DOHH2 (cell line): ENCODE results near the gene NOL9.

Experiments
- CTCF ChIP-seq: fragments of 200-600 bp; sonication (generic); IDR thresholded peaks from one replicate; pipeline ENCODE4 v1.5.1; 2014; ENCODE audit warnings: antibody characterized with exemption, mild to moderate bottlenecking, low read depth, low read length; ENCODE audit not compliant: poor library complexity, severe bottlenecking
- EZH2phosphoT487 ChIP-seq: fragments of 200-600 bp; sonication (generic); IDR thresholded peaks from 2 replicates; pipeline ENCODE4 v1.6.1; 2017; ENCODE audit warnings: borderline replicate concordance, mild to moderate bottlenecking, antibody characterized with exemption, low read length, moderate library complexity, mixed read lengths

- TF ChIP-seq CTCF (peak; percentile 78), EZH2phosphoT487 (no peak)
Observed at GRCh38 chr1:6523566-6523965, 30.7 kb downstream of the NOL9 start.
